Lower lobe of right lung (tissue), 2 donors: ENCODE measurements around the gene RNF144A. TPM values are rescaled to one million over a fixed set of nuclear protein-coding genes. Genes with fewer than 3 reads are reported as not detected.

ENCODE experiments used
- ATAC-seq, 2 donors: fragments of 200-7000 bp; cut with Tn5 transposase; one replicate each; pipeline ENCODE4 v1.9.1; 2020 to 2022; ENCODE audit warnings: mild to moderate bottlenecking in 2 of 2, moderate library complexity in 2 of 2
- DNase-seq: peaks from one replicate; pipeline ENCODE4 v3.0.0-alpha.2; 2020
- H3K27ac ChIP-seq: fragments of 200-600 bp; one replicate; pipeline ENCODE4 v1.8.0; 2022
- H3K27me3 ChIP-seq: fragments of 200-600 bp; one replicate; pipeline ENCODE4 v1.8.0; 2022; ENCODE audit warnings: low read depth
- H3K36me3 ChIP-seq: fragments of 200-600 bp; one replicate; pipeline ENCODE4 v1.8.0; 2022; ENCODE audit warnings: mild to moderate bottlenecking
- H3K4me1 ChIP-seq: fragments of 200-600 bp; one replicate; pipeline ENCODE4 v1.8.0; 2022
- H3K4me3 ChIP-seq: fragments of 200-600 bp; one replicate; pipeline ENCODE4 v1.8.0; 2022; ENCODE audit warnings: mild to moderate bottlenecking
- H3K9me3 ChIP-seq: fragments of 200-600 bp; one replicate; pipeline ENCODE4 v1.8.0; 2022
- intact Hi-C: fragments of 100-400 bp; cut with DNase I; formaldehyde crosslinking; loops from one replicate; pipeline ENCODE4 v1.11.0; 2022
- total RNA-seq: library from RNA; stranded (reverse); fragmentation: NEBNext Ultra II Directional; extraction: Animal tissue kit (Norgen Biotek cat#: 25700); gene quantifications from one replicate; pipeline ENCODE4 v1.2.1, GENCODE V29; 2021
- TF ChIP-seq, protein P1 (sequence below): fragments of 200-600 bp; IDR thresholded peaks from one replicate; pipeline ENCODE4 v1.8.0; 2022; ENCODE audit warnings: antibody characterized with exemption, mild to moderate bottlenecking
- donor health status: DM: no; HTN: yes; CAD: no; lungs with severe emphysema.

RNF144A gene
- total RNA-seq, 1 donor from 2014 or later, result 13.9 TPM

DNA sequence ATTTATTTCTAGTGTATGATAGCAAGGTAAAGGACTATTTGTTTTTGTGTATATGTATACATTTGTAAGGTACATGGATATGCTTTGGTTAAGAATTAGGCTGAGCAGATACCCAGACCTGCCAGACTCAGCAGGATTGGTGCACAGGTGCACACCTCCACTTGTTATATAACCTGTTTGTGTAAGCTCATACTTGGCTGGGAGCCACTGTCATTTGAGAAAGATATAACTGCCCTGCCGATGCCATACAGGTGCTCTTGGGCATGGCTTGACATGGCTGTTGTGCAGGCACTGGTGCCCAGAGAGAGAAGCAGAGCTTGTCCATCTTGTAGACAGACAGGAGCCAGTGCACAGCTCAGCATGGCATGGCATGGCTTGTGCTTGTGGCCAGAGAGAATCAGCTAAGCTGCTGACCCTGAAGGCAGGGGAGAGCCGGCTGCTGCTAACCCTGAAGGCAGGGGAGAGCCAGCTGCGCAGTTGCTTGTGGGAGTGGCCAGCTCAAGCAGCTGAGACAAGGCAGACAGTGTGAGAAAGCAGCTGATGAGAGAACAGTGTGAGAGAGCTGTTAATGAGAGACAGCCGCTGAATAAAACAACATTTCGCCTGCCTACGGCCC, 136.5 kb downstream of the RNF144A start:
- TF ChIP-seq, protein P1, sequence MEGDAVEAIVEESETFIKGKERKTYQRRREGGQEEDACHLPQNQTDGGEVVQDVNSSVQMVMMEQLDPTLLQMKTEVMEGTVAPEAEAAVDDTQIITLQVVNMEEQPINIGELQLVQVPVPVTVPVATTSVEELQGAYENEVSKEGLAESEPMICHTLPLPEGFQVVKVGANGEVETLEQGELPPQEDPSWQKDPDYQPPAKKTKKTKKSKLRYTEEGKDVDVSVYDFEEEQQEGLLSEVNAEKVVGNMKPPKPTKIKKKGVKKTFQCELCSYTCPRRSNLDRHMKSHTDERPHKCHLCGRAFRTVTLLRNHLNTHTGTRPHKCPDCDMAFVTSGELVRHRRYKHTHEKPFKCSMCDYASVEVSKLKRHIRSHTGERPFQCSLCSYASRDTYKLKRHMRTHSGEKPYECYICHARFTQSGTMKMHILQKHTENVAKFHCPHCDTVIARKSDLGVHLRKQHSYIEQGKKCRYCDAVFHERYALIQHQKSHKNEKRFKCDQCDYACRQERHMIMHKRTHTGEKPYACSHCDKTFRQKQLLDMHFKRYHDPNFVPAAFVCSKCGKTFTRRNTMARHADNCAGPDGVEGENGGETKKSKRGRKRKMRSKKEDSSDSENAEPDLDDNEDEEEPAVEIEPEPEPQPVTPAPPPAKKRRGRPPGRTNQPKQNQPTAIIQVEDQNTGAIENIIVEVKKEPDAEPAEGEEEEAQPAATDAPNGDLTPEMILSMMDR, result no peak
- DNase-seq, result no peak
- ATAC-seq, result no peak
- H3K27me3 ChIP-seq, result no peaks in the 10 kb centered on the region
- H3K4me3 ChIP-seq, result no peak overlapping the region
- H3K27ac ChIP-seq, result no peak overlapping the region
- H3K9me3 ChIP-seq, result no peaks in the 10 kb centered on the region
- no peaks in the 10 kb centered on the region for H3K36me3 ChIP-seq
- peaks cover 9% of the 10 kb centered on the region for H3K4me1 ChIP-seq
- intact Hi-C loops, result no loop called here

DNA sequence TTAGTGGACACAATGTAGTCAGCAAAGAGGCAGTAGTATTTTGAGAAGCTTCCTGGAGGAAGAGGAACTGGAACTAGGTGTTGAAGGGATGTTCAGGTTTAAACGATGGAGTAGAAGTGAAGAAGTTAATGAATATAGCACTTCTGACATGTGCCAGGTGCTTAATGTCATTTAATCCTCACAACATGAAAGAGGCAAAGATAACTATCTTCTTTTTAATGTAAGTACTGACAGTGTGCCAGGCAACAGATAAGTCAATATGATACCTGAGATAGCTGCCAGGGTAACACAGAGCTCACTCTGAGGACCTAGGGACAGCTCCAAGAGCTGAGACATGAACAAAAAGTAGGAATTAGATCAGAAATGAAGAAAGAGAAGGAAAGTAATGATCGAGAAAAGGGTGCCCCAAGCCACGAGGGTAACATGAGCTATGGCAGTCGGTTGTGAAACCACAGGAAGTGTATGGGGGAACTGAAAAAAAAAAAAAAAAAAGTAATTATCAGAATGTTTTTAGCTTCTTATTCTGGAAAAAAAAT, 140.7 kb downstream of the RNF144A start:
- DNase-seq (no peak), ATAC-seq (peak in 1 of 2 donors; percentile 57)
- TF ChIP-seq, protein P1, result no peak
- Histone ChIP-seq H3K9me3 (no peaks in the 10 kb centered on the region), H3K27me3 (no peaks in the 10 kb centered on the region), H3K4me1 (peaks cover 13% of the 10 kb centered on the region), H3K36me3 (no peaks in the 10 kb centered on the region), H3K27ac (no peak overlapping the region), H3K4me3 (no peak overlapping the region)
- intact Hi-C loops, result no loop called here

DNA sequence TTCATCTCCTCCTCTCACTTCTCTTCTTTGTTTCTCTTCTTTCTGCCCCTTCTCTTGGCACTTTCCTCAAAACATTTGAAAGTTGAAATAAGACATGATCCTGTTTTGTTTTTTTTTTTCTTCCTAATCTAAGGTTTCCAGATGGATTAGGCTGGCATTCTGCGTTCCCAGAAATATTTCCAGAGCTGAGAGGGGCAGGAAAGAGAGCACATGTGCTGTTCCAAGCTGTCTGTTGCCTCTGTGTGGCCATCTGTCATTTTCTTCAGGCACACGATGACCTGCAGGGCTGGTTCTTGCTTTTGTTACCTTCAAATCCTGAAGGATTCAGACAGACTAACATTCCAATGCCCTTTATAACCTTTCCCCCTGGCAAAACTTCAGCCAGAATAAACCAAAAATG, 142.9 kb downstream of the RNF144A start:
- DNase-seq (no peak), ATAC-seq (no peak)
- H3K9me3 ChIP-seq, result no peaks in the 10 kb centered on the region
- intact Hi-C loops, result no loop called here
- TF ChIP-seq, protein P1, result no peak
- no peak overlapping the region for H3K4me3 ChIP-seq
- no peaks in the 10 kb centered on the region for H3K27me3 ChIP-seq
- no peaks in the 10 kb centered on the region for H3K36me3 ChIP-seq
- no peak overlapping the region for H3K27ac ChIP-seq
- peaks cover 13% of the 10 kb centered on the region for H3K4me1 ChIP-seq

DNA sequence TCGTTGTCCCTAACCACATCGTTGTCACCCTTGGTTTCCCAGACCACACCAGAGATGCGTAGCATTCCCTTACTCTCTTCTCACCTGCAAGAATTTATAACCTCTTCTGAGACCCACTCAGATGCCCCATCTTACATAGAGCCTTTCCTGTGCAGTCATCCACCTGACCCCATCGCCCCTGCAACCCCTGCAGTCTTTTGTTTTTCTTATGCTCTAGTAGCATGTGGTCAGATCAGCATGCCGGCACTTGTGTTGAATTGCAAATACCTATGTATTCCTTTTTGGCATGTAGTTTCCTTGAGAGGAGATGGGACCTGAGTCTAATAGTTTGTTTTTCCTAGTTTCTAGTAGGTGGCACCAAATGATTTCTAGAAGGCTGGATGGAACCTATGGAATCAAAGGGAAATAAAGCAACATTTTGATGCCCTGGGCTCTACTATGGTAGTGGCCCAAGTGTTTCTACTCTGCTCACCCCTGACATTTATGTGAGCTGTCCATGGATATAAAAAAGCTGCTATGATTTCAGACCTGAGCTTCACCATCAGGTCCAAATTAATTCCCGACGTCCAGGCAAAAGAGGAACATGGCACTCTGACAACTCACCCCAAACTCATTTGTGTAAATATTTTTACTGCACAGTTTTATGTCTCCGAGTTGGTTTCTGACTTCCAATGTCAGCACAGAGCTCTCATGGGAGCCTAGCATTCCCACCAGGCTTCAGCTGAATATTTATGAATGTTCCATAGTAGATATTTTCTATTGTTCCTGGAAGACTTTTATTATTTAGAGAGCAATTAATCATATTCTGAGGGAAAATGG, 143.6 kb downstream of the RNF144A start:
- Histone ChIP-seq H3K4me3 (no peak overlapping the region), H3K27me3 (no peaks in the 10 kb centered on the region), H3K4me1 (peaks cover 13% of the 10 kb centered on the region), H3K36me3 (no peaks in the 10 kb centered on the region), H3K9me3 (no peaks in the 10 kb centered on the region), H3K27ac (no peak overlapping the region)
- intact Hi-C loops, result no loop called here
- DNase-seq, result no peak
- ATAC-seq, result no peak
- TF ChIP-seq, protein P1, result no peak

DNA sequence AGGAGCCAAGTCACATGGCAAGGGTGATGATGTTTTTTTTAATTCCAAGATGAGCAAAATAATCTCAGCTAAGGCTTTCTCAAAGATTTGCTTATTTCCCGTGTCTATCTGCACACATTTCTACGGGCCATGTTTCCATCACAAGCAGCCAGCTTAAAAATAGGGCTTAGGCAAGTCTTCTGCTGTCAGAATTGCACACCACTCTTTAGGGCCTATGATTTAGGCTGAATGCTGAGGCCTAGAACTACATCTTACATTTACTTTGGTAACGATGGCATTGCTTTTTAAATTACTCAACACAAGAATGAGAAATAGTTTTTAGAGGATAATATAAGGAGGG, 144.2 kb downstream of the RNF144A start:
- TF ChIP-seq, protein P1, result no peak
- Histone ChIP-seq H3K9me3 (no peaks in the 10 kb centered on the region), H3K27me3 (no peaks in the 10 kb centered on the region), H3K4me1 (peaks cover 13% of the 10 kb centered on the region), H3K27ac (no peak overlapping the region), H3K4me3 (no peak overlapping the region), H3K36me3 (no peaks in the 10 kb centered on the region)
- DNase-seq (no peak), ATAC-seq (no peak)
- intact Hi-C loops, result no loop called here
